Activated CD8-positive, alpha-beta memory T cell treated with anti-CD3 and anti-CD28 coated beads for 48 hours (primary cell): ENCODE results near the gene DNAAF8.

Source experiments
- DNase-seq, 3 experiments: peaks; one replicate each; pipeline ENCODE4 v3.0.0-alpha.2; 2020; ENCODE audit warnings: low read depth in 2 of 3, low spot score in 2 of 3

The DNAAF8 gene

GRCh38 chr16:4750896-4751295 lies 16.6 kb downstream of the DNAAF8 start:
- DNase-seq, result no peak

- DNase-seq, result no peak
Measured at GRCh38 chr16:4752351-4753100, 18.2 kb downstream of the DNAAF8 start.

GRCh38 chr16:4753227-4753626 lies 18.9 kb downstream of the DNAAF8 start:
- no peak for DNase-seq

- no peak for DNase-seq
Measured at GRCh38 chr16:4754865-4755264, 20.5 kb downstream of the DNAAF8 start.

GRCh38 chr16:4755687-4756086 lies 21.4 kb downstream of the DNAAF8 start:
- no peak for DNase-seq

GRCh38 chr16:4760221-4760910 lies 26.0 kb downstream of the DNAAF8 start:
- no peak for DNase-seq

- DNase-seq, result no peak
Measured at GRCh38 chr16:4762205-4762604, 27.9 kb downstream of the DNAAF8 start.

- no peak for DNase-seq
Measured at GRCh38 chr16:4763791-4764190, 29.5 kb downstream of the DNAAF8 start.

- DNase-seq, result no peak
Measured at GRCh38 chr16:4765511-4766474, 31.5 kb downstream of the DNAAF8 start.

GRCh38 chr16:4766875-4767628 lies 32.7 kb downstream of the DNAAF8 start, which contains the start of gene ZNF500:
Gene ZNF500, minus strand, starts transcription at chr16:4767162. Its CDS starts 1,184 bp downstream, at chr16:4765978.
- DNase-seq, result peak; percentile 91 to 98 (median 95)

- DNase-seq, result no peak
Measured at GRCh38 chr16:4767872-4768548, 33.7 kb downstream of the DNAAF8 start.

- DNase-seq, result peak; percentile 74 to 86 (median 78)
Measured at GRCh38 chr16:4768549-4769305, 34.4 kb downstream of the DNAAF8 start.

GRCh38 chr16:4769306-4769638 lies 34.9 kb downstream of the DNAAF8 start:
- no peak for DNase-seq

GRCh38 chr16:4771646-4772045 lies 37.3 kb downstream of the DNAAF8 start:
- no peak for DNase-seq

- no peak for DNase-seq
Measured at GRCh38 chr16:4772351-4772750, 38.0 kb downstream of the DNAAF8 start.

GRCh38 chr16:4775005-4775404 lies 40.7 kb downstream of the DNAAF8 start:
- DNase-seq, result no peak

- DNase-seq, result no peak
Measured at GRCh38 chr16:4776141-4776705, 41.9 kb downstream of the DNAAF8 start.

GRCh38 chr16:4777339-4778049 lies 43.2 kb downstream of the DNAAF8 start:
- no peak for DNase-seq

GRCh38 chr16:4778050-4778392 lies 43.7 kb downstream of the DNAAF8 start:
- no peak for DNase-seq
